ENCODE results near the gene C9orf50.

C9orf50 gene

GRCh38 chr9:129572517-129572916 is 48.4 kb downstream of the C9orf50 start:
- no peak for DNase-seq (ENCODE audit: extremely low read depth in 1 of 2, low read depth in 1 of 2)

GRCh38 chr9:129572052-129572425 is 48.9 kb downstream of the C9orf50 start:
- DNase-seq (ENCODE audit: extremely low read depth in 1 of 2, low read depth in 1 of 2): no peak

- no peak for DNase-seq (ENCODE audit: extremely low read depth in 1 of 2, low read depth in 1 of 2)
These were observed 49.4 kb downstream of the C9orf50 start for GRCh38 chr9:129571298-129572051.

GRCh38 chr9:129570450-129571297 is 50.2 kb downstream of the C9orf50 start:
- DNase-seq (ENCODE audit: extremely low read depth in 1 of 2, low read depth in 1 of 2): peak in 1 of 2 donors; percentile 37

- DNase-seq (ENCODE audit: extremely low read depth in 1 of 2, low read depth in 1 of 2): no peak
These were observed 51.1 kb downstream of the C9orf50 start for GRCh38 chr9:129569502-129570449.

GRCh38 chr9:129568560-129569501 is 52.1 kb downstream of the C9orf50 start:
- no peak for DNase-seq (ENCODE audit: extremely low read depth in 1 of 2, low read depth in 1 of 2)

- DNase-seq (ENCODE audit: extremely low read depth in 1 of 2, low read depth in 1 of 2): no peak
These were observed 52.9 kb downstream of the C9orf50 start for GRCh38 chr9:129567842-129568559.

GRCh38 chr9:129567329-129567728 is 53.6 kb downstream of the C9orf50 start:
- no peak for DNase-seq (ENCODE audit: extremely low read depth in 1 of 2, low read depth in 1 of 2)

- no peak for DNase-seq (ENCODE audit: extremely low read depth in 1 of 2, low read depth in 1 of 2)
These were observed 54.2 kb downstream of the C9orf50 start for GRCh38 chr9:129566563-129567266.

- no peak for DNase-seq (ENCODE audit: extremely low read depth in 1 of 2, low read depth in 1 of 2)
These were observed 58.0 kb downstream of the C9orf50 start for GRCh38 chr9:129562917-129563316.

GRCh38 chr9:129562514-129562913 is 58.4 kb downstream of the C9orf50 start:
- DNase-seq (ENCODE audit: extremely low read depth in 1 of 2, low read depth in 1 of 2): no peak

All from stimulated activated CD8-positive, alpha-beta memory T cell treated with anti-CD3 and anti-CD28 coated beads, Interleukin-7, amount 100 ng/mL, for 48 hours (primary cell).